Activated CD8-positive, alpha-beta memory T cell treated with anti-CD3 and anti-CD28 coated beads for 48 hours (primary cell): ENCODE data around the gene PNLIPRP2.

ENCODE experiments used
- DNase-seq, 3 experiments: peaks; one replicate each; pipeline ENCODE4 v3.0.0-alpha.2; 2020; ENCODE audit warnings: low read depth in 2 of 3, low spot score in 2 of 3

Gene PNLIPRP2

GRCh38 chr10:116620423-116621400 lies at the start of gene PNLIPRP2:
Gene PNLIPRP2 (plus strand): TSS chr10:116620953.
- no peak for DNase-seq

- no peak for DNase-seq
Measured at GRCh38 chr10:116574797-116575196, 46.0 kb upstream of the PNLIPRP2 start.

- DNase-seq = no peak
Measured at GRCh38 chr10:116587878-116588591, 32.7 kb upstream of the PNLIPRP2 start.

GRCh38 chr10:116588995-116589394 lies 31.8 kb upstream of the PNLIPRP2 start:
- no peak for DNase-seq

- no peak for DNase-seq
Measured at GRCh38 chr10:116589926-116590325, 30.8 kb upstream of the PNLIPRP2 start.

- no peak for DNase-seq
Measured at GRCh38 chr10:116590590-116591444, 29.9 kb upstream of the PNLIPRP2 start, which contains the start of gene PNLIPRP1. Gene PNLIPRP1 (plus strand): TSS chr10:116590959. CDS start chr10:116591130, 171 bp downstream.

GRCh38 chr10:116593139-116593740 lies 27.5 kb upstream of the PNLIPRP2 start:
- DNase-seq = no peak

- no peak for DNase-seq
Measured at GRCh38 chr10:116594525-116595035, 26.2 kb upstream of the PNLIPRP2 start.

GRCh38 chr10:116596062-116596461 lies 24.7 kb upstream of the PNLIPRP2 start:
- DNase-seq = no peak

- no peak for DNase-seq
Measured at GRCh38 chr10:116597543-116597942, 23.2 kb upstream of the PNLIPRP2 start.

GRCh38 chr10:116598329-116598728 lies 22.4 kb upstream of the PNLIPRP2 start:
- DNase-seq = no peak

GRCh38 chr10:116599991-116600390 lies 20.8 kb upstream of the PNLIPRP2 start:
- DNase-seq = no peak

- no peak for DNase-seq
Measured at GRCh38 chr10:116602648-116603400, 17.9 kb upstream of the PNLIPRP2 start.

GRCh38 chr10:116606061-116606483 lies 14.7 kb upstream of the PNLIPRP2 start:
- DNase-seq = no peak

GRCh38 chr10:116607336-116607735 lies 13.4 kb upstream of the PNLIPRP2 start:
- DNase-seq = no peak

- DNase-seq = no peak
Measured at GRCh38 chr10:116608686-116609594, 11.8 kb upstream of the PNLIPRP2 start.

GRCh38 chr10:116610443-116611152 lies 10.2 kb upstream of the PNLIPRP2 start:
- DNase-seq = no peak

- no peak for DNase-seq
Measured at GRCh38 chr10:116611153-116611545, 9.6 kb upstream of the PNLIPRP2 start.
